SK-N-MC (cell line): ENCODE results near the gene DNAJC5.

Experiments
- EZH2 ChIP-seq: fragments of 200-600 bp; sonication (generic); IDR thresholded peaks from one replicate; pipeline ENCODE4 v1.6.1; 2017; ENCODE audit warnings: antibody characterized with exemption
- POLR2AphosphoS5 ChIP-seq: IDR thresholded peaks from 2 replicates; pipeline ENCODE4 v1.6.1; 2012; ENCODE audit warnings: mild to moderate bottlenecking, low read depth, low read length, borderline replicate concordance

DNA sequence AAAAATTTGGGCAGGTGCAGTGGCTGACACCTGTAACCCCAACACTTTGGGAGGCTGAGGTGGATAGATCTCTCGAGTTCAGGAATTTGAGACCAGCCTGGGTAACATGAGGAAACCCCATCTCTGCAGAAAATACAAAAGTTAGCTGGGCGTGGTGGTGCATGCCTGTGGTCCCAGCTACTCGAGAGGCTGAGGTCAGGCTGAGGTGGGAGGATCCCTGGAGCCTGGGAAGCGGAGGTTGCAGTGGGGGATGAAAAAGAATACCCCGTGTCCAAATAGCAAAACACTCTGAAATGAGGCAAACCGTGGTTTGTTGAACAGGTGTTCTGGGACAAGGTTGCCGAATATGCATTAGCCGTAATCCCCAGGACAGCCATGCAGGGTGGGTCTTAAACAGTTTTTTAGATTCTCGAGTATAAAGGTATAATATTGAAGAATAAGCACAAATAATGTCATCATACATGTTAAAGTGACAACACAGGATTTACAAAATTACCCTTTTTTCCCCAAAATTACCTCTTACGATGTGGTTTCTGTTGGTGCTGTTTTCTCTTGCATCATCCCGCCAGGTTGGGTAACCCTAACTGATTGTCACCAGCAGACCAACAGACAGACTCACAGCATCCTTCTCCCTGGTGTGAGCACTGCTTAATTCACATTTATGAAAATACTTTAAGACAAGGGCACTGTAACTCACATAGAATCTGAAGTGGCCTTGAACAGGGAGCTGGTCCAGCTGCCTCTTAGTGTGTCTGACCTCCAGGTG is 9.1 kb downstream of the DNAJC5 start:
- TF ChIP-seq POLR2AphosphoS5: no peak
- TF ChIP-seq EZH2: no peak
